MM.1S (cell line): Measurements from ENCODE around the gene DOK6.

Experiments
- DNase-seq: peaks from one replicate; pipeline ENCODE4 v3.0.0-alpha.2; 2015
- H2AFZ ChIP-seq: fragments of 300-600 bp; sonication (generic); 2 replicates; pipeline ENCODE4 v1.6.0; 2016; ENCODE audit warnings: antibody characterized with exemption, low read length
- H3F3A ChIP-seq: fragments of 300-600 bp; sonication (generic); 2 replicates; pipeline ENCODE4 v1.6.1; 2016; ENCODE audit warnings: mild to moderate bottlenecking, antibody characterized with exemption, low read length, moderate library complexity, mixed read lengths; ENCODE audit not compliant: insufficient read depth
- H3K27ac ChIP-seq: fragments of 300-600 bp; sonication (generic); 2 replicates; pipeline ENCODE4 v1.5.1; 2016; ENCODE audit warnings: mild to moderate bottlenecking, low read length
- H3K27me3 ChIP-seq: fragments of 300-600 bp; sonication (generic); replicated peaks from 2 replicates; pipeline ENCODE4 v1.6.0; 2016; ENCODE audit warnings: low read length; ENCODE audit not compliant: insufficient read depth
- H3K36me3 ChIP-seq: fragments of 300-600 bp; sonication (generic); replicated peaks from 2 replicates; pipeline ENCODE4 v1.6.1; 2016; ENCODE audit warnings: mild to moderate bottlenecking, low read length, mixed read lengths; ENCODE audit not compliant: insufficient read depth
- H3K4me1 ChIP-seq: fragments of 300-600 bp; sonication (generic); 2 replicates; pipeline ENCODE4 v1.6.1; 2016; ENCODE audit warnings: low read length, mixed read lengths
- H3K4me2 ChIP-seq: fragments of 300-600 bp; sonication (generic); 2 replicates; pipeline ENCODE4 v1.6.0; 2016; ENCODE audit warnings: low read depth, low read length
- H3K4me3 ChIP-seq: fragments of 300-600 bp; sonication (generic); 2 replicates; pipeline ENCODE4 v1.5.1; 2016; ENCODE audit warnings: low read length, mixed read lengths
- H3K79me2 ChIP-seq: fragments of 300-600 bp; sonication (generic); 2 replicates; pipeline ENCODE4 v1.6.1; 2016; ENCODE audit warnings: mixed run types, low read length, mixed read lengths
- H3K9ac ChIP-seq: fragments of 300-600 bp; sonication (generic); 2 replicates; pipeline ENCODE4 v1.6.1; 2016; ENCODE audit warnings: low read length, mixed read lengths
- H3K9me2 ChIP-seq: fragments of 300-600 bp; sonication (generic); replicated peaks from 2 replicates; pipeline ENCODE4 v1.6.1; 2016; ENCODE audit warnings: mild to moderate bottlenecking, low read length, mixed read lengths; ENCODE audit not compliant: insufficient read depth
- H3K9me3 ChIP-seq: fragments of 300-600 bp; sonication (generic); replicated peaks from 2 replicates; pipeline ENCODE4 v1.6.1; 2016; ENCODE audit warnings: mild to moderate bottlenecking, low read length, mixed read lengths; ENCODE audit not compliant: insufficient read depth
- H4K20me1 ChIP-seq: fragments of 300-600 bp; sonication (generic); 2 replicates; pipeline ENCODE4 v1.6.1; 2016; ENCODE audit warnings: mild to moderate bottlenecking, low read length, moderate library complexity, mixed read lengths; ENCODE audit not compliant: insufficient read depth
- CTCF ChIP-seq: fragments of 300-600 bp; sonication (generic); IDR thresholded peaks from 2 replicates; pipeline ENCODE4 v1.5.1; 2016; ENCODE audit warnings: antibody characterized with exemption, low read length, mixed read lengths
- EZH2 ChIP-seq: fragments of 300-600 bp; sonication (generic); optimal IDR thresholded peaks from 2 replicates; pipeline ENCODE3; 2017; ENCODE audit warnings: low read depth, mild to moderate bottlenecking, antibody characterized with exemption, low read length, mixed read lengths
- EZH2phosphoT487 ChIP-seq: fragments of 300-600 bp; sonication (generic); IDR thresholded peaks from 2 replicates; pipeline ENCODE4 v1.6.1; 2018; ENCODE audit warnings: antibody characterized with exemption, low read length

DOK6 gene

GRCh38 chr18:69674966-69675365 lies 274.3 kb downstream of the DOK6 start:
- no peaks in the 10 kb centered on the region for H3K79me2 ChIP-seq
- DNase-seq, result no peak
- H3K27ac ChIP-seq, result no peak overlapping the region
- H4K20me1 ChIP-seq, result no peaks in the 10 kb centered on the region
- H3K9me2 ChIP-seq, result no peaks in the 10 kb centered on the region
- H3K4me3 ChIP-seq, result no peak overlapping the region
- no peaks in the 10 kb centered on the region for H3K36me3 ChIP-seq
- H3K4me1 ChIP-seq, result no peaks in the 10 kb centered on the region
- no peaks in the 10 kb centered on the region for H3K9me3 ChIP-seq
- no peak for TF ChIP-seq EZH2
- TF ChIP-seq EZH2phosphoT487, result no peak
- TF ChIP-seq CTCF, result no peak
- H3K9ac ChIP-seq, result no peak overlapping the region
- no peaks in the 10 kb centered on the region for H3K27me3 ChIP-seq
- no peaks in the 10 kb centered on the region for H3F3A ChIP-seq
- no peak overlapping the region for H3K4me2 ChIP-seq
- H2AFZ ChIP-seq, result no peak overlapping the region

- Histone ChIP-seq H3F3A (no peaks in the 10 kb centered on the region), H4K20me1 (no peaks in the 10 kb centered on the region), H3K36me3 (no peaks in the 10 kb centered on the region), H3K9me2 (no peaks in the 10 kb centered on the region), H3K4me2 (no peak overlapping the region), H3K27ac (no peak overlapping the region), H3K79me2 (no peaks in the 10 kb centered on the region), H3K9ac (no peak overlapping the region), H3K4me3 (no peak overlapping the region), H3K9me3 (no peaks in the 10 kb centered on the region), H3K4me1 (no peaks in the 10 kb centered on the region), H3K27me3 (no peaks in the 10 kb centered on the region), H2AFZ (no peak overlapping the region)
- no peak for DNase-seq
- no peak for TF ChIP-seq CTCF
- TF ChIP-seq EZH2phosphoT487, result no peak
- no peak for TF ChIP-seq EZH2
These were observed 276.9 kb downstream of the DOK6 start for GRCh38 chr18:69677595-69677994.

GRCh38 chr18:69680123-69680522 lies 279.4 kb downstream of the DOK6 start:
- Histone ChIP-seq H3F3A (no peaks in the 10 kb centered on the region), H3K4me3 (no peak overlapping the region), H3K4me1 (no peaks in the 10 kb centered on the region), H2AFZ (no peak overlapping the region), H3K9ac (no peak overlapping the region), H3K9me2 (no peaks in the 10 kb centered on the region), H3K27me3 (no peaks in the 10 kb centered on the region), H3K9me3 (no peaks in the 10 kb centered on the region), H3K79me2 (no peaks in the 10 kb centered on the region), H3K27ac (no peak overlapping the region), H4K20me1 (no peaks in the 10 kb centered on the region), H3K4me2 (no peak overlapping the region), H3K36me3 (no peaks in the 10 kb centered on the region)
- TF ChIP-seq CTCF (no peak), EZH2 (no peak), EZH2phosphoT487 (no peak)
- no peak for DNase-seq
